Neural cell (in vitro differentiated cells): Measurements from ENCODE around the gene AOAH. TPM values are rescaled to one million over a fixed set of nuclear protein-coding genes. Genes with fewer than 3 reads are reported as not detected.

Experiments used
- H2AFZ ChIP-seq: fragments of 200-600, 300-800 bp; sonication (generic), shearing (Covaris generic); 2 replicates; pipeline ENCODE4 v1.6.0; 2014; ENCODE audit warnings: low read depth, mild to moderate bottlenecking, antibody characterized with exemption, low read length, moderate library complexity
- H3F3A ChIP-seq: fragments of 200-600 bp; shearing (Covaris generic); 2 replicates; pipeline ENCODE4 v1.6.1; 2016; ENCODE audit warnings: mild to moderate bottlenecking, moderate library complexity, mixed read lengths, antibody characterized with exemption, low read length; ENCODE audit not compliant: insufficient read depth, poor library complexity, severe bottlenecking
- H3K27ac ChIP-seq: fragments of 200-600, 300-800 bp; sonication (generic), shearing (Covaris generic); 2 replicates; pipeline ENCODE4 v1.5.1; 2014; ENCODE audit warnings: mild to moderate bottlenecking, low read length, moderate library complexity
- H3K27me3 ChIP-seq: fragments of 300-800, 200-600 bp; sonication (generic), shearing (Covaris generic); 2 replicates; pipeline ENCODE4 v1.6.0; 2014; ENCODE audit warnings: mild to moderate bottlenecking, low read depth, low read length, moderate library complexity; ENCODE audit not compliant: insufficient read depth
- H3K36me3 ChIP-seq: fragments of 300-800, 200-600 bp; sonication (generic), shearing (Covaris generic); 2 replicates; pipeline ENCODE4 v1.5.1; 2014; ENCODE audit warnings: mild to moderate bottlenecking, antibody characterized with exemption, low read length, moderate library complexity; ENCODE audit not compliant: insufficient read depth
- H3K4me2 ChIP-seq: fragments of 300-800, 200-600 bp; sonication (generic), shearing (Covaris generic); 2 replicates; pipeline ENCODE4 v1.6.0; 2014; ENCODE audit warnings: mild to moderate bottlenecking, low read length
- H3K4me3 ChIP-seq: fragments of 300-800, 200-600 bp; sonication (generic), shearing (Covaris generic); 2 replicates; pipeline ENCODE4 v1.5.1; 2014; ENCODE audit warnings: mild to moderate bottlenecking, low read length, moderate library complexity
- H3K79me2 ChIP-seq: fragments of 200-600 bp; shearing (Covaris generic); replicated peaks from 2 replicates; pipeline ENCODE4 v1.6.0; 2014; ENCODE audit warnings: mild to moderate bottlenecking, low read length, moderate library complexity; ENCODE audit not compliant: insufficient read depth
- H3K9ac ChIP-seq: fragments of 300-800, 200-600 bp; sonication (generic), shearing (Covaris generic); 2 replicates; pipeline ENCODE4 v1.6.1; 2016; ENCODE audit warnings: mild to moderate bottlenecking, low read length, mixed read lengths
- H3K9me2 ChIP-seq: fragments of 200-600 bp; shearing (Covaris generic); 2 replicates; pipeline ENCODE4 v1.6.1; 2016; ENCODE audit warnings: mild to moderate bottlenecking, low read length, mixed read lengths; ENCODE audit not compliant: insufficient read depth
- H3K9me3 ChIP-seq: fragments of 200-600, 300-800 bp; sonication (generic), shearing (Covaris generic); 2 replicates; pipeline ENCODE4 v1.6.1; 2016; ENCODE audit warnings: mild to moderate bottlenecking, mixed run types, low read length, moderate library complexity, mixed read lengths
- H4K20me1 ChIP-seq: fragments of 200-600 bp; shearing (Covaris generic); 2 replicates; pipeline ENCODE4 v1.6.1; 2016; ENCODE audit warnings: mild to moderate bottlenecking, mixed run types; ENCODE audit not compliant: insufficient read depth
- EP300 ChIP-seq: fragments of 450-650 bp; conservative IDR thresholded peaks from 2 replicates; pipeline ENCODE4 v1.6.1; 2014; ENCODE audit warnings: antibody characterized with exemption, mild to moderate bottlenecking, moderate library complexity; ENCODE audit not compliant: poor library complexity, severe bottlenecking
- EZH2 ChIP-seq: fragments of 200-600, 300-800 bp; shearing (Covaris generic), sonication (generic); IDR thresholded peaks from 2 replicates; pipeline ENCODE4 v1.6.1; 2014; ENCODE audit warnings: antibody characterized with exemption, low read length, borderline replicate concordance, mild to moderate bottlenecking; ENCODE audit not compliant: insufficient read depth, poor library complexity, severe bottlenecking
- MXI1 ChIP-seq: fragments of 450-650 bp; conservative IDR thresholded peaks from 2 replicates; pipeline ENCODE4 v1.6.1; 2014; ENCODE audit warnings: antibody characterized with exemption, mild to moderate bottlenecking; ENCODE audit not compliant: poor library complexity, severe bottlenecking
- POLR2AphosphoS5 ChIP-seq: IDR thresholded peaks from 2 replicates; pipeline ENCODE4 v1.6.1; 2012
- RAD21 ChIP-seq: fragments of 450-650 bp; conservative IDR thresholded peaks from 2 replicates; pipeline ENCODE4 v1.6.1; 2014; ENCODE audit warnings: antibody characterized with exemption, mild to moderate bottlenecking, moderate library complexity
- SMC3 ChIP-seq: fragments of 450-650 bp; conservative IDR thresholded peaks from 2 replicates; pipeline ENCODE4 v1.6.1; 2014; ENCODE audit warnings: antibody characterized with exemption, mild to moderate bottlenecking, moderate library complexity; ENCODE audit not compliant: poor library complexity
- TAF1 ChIP-seq: IDR thresholded peaks from 2 replicates; pipeline ENCODE4 v1.6.1; 2012; ENCODE audit warnings: low read depth
- polyA plus RNA-seq: library from polyadenylated mRNA; depleted of rRNA; stranded (reverse); fragments of >200 nt; gene quantifications from 2 replicates; pipeline ENCODE4 v1.2.3, GENCODE V29; 2014
- TF ChIP-seq, protein P1 (sequence below): fragments of 450-650 bp; IDR thresholded peaks from 2 replicates; pipeline ENCODE4 v1.5.1; 2014; ENCODE audit warnings: antibody characterized with exemption, mild to moderate bottlenecking, moderate library complexity; ENCODE audit not compliant: poor library complexity, severe bottlenecking
- TF ChIP-seq, protein P2 (sequence below): IDR thresholded peaks from 2 replicates; pipeline ENCODE4 v1.6.1; 2012; ENCODE audit warnings: borderline replicate concordance

The AOAH gene
- polyA plus RNA-seq, 1 donor from 2014 or later, result 4.3 TPM

DNA sequence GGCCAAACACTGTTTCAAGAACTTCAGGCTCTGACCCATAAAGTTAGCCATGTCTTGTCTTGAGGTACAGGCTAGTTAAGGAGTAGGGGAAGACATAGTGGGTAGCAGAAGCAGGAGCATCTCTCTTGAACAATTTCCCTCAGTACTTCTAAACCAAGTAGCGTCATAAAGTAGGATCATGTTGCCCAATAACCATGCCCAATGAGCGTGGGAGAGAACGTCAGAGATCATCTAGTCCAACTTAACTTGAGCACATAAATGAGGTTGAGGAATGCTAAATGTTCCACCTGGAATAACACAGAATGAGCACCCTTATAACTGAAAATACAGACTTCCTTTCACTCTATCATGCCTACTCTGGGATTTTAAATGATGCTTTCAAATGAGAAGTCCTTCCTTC is 134.9 kb downstream of the AOAH start:
- H3K9ac ChIP-seq, result no peak overlapping the region
- no peaks in the 10 kb centered on the region for H3F3A ChIP-seq
- no peaks in the 10 kb centered on the region for H3K9me2 ChIP-seq
- no peaks in the 10 kb centered on the region for H3K36me3 ChIP-seq
- H3K27me3 ChIP-seq, result no peaks in the 10 kb centered on the region
- H3K4me2 ChIP-seq, result no peak overlapping the region
- H3K79me2 ChIP-seq, result no peaks in the 10 kb centered on the region
- no peaks in the 10 kb centered on the region for H4K20me1 ChIP-seq
- H3K9me3 ChIP-seq, result no peaks in the 10 kb centered on the region
- no peak overlapping the region for H2AFZ ChIP-seq
- no peak overlapping the region for H3K27ac ChIP-seq
- no peak overlapping the region for H3K4me3 ChIP-seq
- TF ChIP-seq EP300 (no peak), POLR2AphosphoS5 (no peak), MXI1 (no peak), EZH2 (no peak), RAD21 (no peak), SMC3 (no peak), TAF1 (no peak)
- TF ChIP-seq, protein P1, sequence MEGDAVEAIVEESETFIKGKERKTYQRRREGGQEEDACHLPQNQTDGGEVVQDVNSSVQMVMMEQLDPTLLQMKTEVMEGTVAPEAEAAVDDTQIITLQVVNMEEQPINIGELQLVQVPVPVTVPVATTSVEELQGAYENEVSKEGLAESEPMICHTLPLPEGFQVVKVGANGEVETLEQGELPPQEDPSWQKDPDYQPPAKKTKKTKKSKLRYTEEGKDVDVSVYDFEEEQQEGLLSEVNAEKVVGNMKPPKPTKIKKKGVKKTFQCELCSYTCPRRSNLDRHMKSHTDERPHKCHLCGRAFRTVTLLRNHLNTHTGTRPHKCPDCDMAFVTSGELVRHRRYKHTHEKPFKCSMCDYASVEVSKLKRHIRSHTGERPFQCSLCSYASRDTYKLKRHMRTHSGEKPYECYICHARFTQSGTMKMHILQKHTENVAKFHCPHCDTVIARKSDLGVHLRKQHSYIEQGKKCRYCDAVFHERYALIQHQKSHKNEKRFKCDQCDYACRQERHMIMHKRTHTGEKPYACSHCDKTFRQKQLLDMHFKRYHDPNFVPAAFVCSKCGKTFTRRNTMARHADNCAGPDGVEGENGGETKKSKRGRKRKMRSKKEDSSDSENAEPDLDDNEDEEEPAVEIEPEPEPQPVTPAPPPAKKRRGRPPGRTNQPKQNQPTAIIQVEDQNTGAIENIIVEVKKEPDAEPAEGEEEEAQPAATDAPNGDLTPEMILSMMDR, result no peak
- TF ChIP-seq, protein P2, sequence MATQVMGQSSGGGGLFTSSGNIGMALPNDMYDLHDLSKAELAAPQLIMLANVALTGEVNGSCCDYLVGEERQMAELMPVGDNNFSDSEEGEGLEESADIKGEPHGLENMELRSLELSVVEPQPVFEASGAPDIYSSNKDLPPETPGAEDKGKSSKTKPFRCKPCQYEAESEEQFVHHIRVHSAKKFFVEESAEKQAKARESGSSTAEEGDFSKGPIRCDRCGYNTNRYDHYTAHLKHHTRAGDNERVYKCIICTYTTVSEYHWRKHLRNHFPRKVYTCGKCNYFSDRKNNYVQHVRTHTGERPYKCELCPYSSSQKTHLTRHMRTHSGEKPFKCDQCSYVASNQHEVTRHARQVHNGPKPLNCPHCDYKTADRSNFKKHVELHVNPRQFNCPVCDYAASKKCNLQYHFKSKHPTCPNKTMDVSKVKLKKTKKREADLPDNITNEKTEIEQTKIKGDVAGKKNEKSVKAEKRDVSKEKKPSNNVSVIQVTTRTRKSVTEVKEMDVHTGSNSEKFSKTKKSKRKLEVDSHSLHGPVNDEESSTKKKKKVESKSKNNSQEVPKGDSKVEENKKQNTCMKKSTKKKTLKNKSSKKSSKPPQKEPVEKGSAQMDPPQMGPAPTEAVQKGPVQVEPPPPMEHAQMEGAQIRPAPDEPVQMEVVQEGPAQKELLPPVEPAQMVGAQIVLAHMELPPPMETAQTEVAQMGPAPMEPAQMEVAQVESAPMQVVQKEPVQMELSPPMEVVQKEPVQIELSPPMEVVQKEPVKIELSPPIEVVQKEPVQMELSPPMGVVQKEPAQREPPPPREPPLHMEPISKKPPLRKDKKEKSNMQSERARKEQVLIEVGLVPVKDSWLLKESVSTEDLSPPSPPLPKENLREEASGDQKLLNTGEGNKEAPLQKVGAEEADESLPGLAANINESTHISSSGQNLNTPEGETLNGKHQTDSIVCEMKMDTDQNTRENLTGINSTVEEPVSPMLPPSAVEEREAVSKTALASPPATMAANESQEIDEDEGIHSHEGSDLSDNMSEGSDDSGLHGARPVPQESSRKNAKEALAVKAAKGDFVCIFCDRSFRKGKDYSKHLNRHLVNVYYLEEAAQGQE, result no peak

DNA sequence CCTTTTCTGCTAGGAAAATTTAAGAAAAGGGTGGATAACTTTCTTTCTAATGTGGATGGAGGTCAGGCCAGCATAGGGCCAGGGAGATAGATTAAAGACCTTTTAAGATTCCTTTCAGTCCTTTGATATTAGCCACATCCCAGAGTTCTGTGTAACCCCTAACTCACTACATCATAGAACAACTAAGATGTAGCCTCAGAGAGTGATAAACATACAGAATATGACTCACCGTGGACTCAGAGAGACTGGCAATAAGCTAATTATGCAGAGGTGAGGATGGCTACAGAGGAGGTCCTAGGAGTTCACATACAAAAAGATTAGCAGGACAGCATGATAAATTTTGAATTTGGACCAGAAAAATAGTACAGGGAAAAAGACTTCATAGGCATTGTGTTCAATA is 141.0 kb downstream of the AOAH start:
- Histone ChIP-seq H3K36me3 (no peaks in the 10 kb centered on the region), H3K27me3 (no peaks in the 10 kb centered on the region), H3K4me3 (no peak overlapping the region), H3K9me2 (no peaks in the 10 kb centered on the region), H2AFZ (no peak overlapping the region), H3K9me3 (no peaks in the 10 kb centered on the region), H4K20me1 (no peaks in the 10 kb centered on the region), H3K4me2 (no peak overlapping the region), H3K9ac (no peak overlapping the region), H3K27ac (no peak overlapping the region), H3K79me2 (no peaks in the 10 kb centered on the region), H3F3A (no peaks in the 10 kb centered on the region)
- TF ChIP-seq TAF1, result no peak
- TF ChIP-seq SMC3, result no peak
- no peak for TF ChIP-seq POLR2AphosphoS5
- TF ChIP-seq EP300, result no peak
- TF ChIP-seq, protein P1, result no peak
- TF ChIP-seq RAD21, result no peak
- TF ChIP-seq EZH2, result no peak
- TF ChIP-seq MXI1, result no peak
- TF ChIP-seq, protein P2, result no peak
